GM19099 (cell line): ENCODE data around the gene TEF.

Experiments used
- POLR2A ChIP-seq: IDR thresholded peaks from 3 replicates; pipeline ENCODE4 v1.6.1; 2011; ENCODE audit warnings: low read depth; ENCODE audit not compliant: insufficient read length; ENCODE audit errors: extremely low read depth

The TEF gene, protein sequence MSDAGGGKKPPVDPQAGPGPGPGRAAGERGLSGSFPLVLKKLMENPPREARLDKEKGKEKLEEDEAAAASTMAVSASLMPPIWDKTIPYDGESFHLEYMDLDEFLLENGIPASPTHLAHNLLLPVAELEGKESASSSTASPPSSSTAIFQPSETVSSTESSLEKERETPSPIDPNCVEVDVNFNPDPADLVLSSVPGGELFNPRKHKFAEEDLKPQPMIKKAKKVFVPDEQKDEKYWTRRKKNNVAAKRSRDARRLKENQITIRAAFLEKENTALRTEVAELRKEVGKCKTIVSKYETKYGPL

DNA sequence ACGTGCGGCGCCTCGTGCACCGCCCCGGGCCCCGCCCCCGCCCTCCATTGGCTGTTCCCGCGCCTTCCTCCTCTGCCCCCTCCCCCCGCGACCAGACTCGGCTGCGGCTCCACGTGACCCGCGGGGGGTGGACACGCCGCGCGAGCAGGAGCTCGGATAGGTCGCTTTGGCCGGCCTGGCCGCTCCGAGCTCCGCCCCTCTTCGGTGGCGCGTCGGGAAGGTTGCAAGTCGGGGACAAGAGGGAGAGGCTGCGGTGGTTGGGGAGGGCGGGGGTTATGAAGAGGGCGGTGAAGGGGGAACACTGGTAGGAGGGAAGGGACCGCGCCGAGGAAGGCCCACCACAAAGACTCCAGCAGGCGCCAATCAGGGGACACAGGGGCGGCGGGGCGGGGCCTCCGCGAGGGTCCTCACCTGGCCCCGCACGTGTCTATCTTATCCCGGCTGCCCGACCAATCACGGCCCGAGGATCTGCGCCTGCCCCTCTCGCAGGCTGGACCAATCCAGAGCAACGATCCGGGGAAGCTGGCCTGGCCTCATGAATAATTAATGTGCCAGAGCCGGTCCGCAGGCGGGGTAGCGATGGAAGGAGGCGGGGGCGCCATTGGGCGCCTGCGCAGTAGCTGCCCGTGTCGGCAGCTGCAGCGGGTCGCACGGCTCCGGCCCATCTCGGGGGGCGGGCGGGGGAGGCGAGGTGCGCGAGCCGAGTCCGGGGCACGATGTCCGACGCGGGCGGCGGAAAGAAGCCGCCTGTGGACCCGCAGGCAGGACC is at the start of gene TEF:
Gene TEF (plus strand): TSS at position 614 of the 769 bp plus-strand sequence. CDS start 103 bp downstream, at position 717.
- peak; percentile 45 for TF ChIP-seq POLR2A

DNA sequence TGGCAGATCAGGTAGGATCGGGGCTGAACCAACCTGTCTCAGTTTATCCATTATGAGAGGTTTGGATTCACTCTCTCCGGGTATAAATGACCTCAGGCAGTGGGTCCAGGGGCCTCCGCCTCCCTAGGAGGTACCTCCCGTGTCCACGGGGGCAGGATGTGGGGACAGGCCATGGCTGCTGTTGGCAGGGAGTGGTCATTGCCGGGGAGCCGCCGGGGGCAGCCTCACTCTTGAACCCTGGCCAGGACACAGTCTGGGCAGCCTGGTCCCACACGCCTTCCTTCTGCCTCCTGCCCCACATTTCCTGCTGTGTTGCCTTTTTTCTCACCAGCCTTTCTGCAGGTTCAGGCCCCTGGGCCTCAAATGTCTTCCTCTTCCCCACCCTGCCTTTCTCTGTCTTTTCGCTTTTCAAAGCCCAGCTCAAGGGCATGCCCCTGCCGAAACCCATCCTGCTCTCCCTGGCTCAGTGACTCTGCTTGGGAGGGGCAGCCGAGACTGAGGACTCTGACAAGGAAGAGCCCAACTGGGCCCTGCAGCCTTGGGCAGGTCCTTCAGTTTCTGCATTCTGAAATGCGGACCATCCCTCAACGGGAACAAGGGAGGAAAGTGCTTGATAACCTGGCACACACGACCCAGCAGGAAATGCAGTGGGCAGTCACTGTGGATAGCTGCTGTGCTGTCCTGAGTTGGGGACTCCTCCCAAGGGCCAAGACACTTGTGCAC is 49.4 kb upstream of the TEF start:
- no peak for TF ChIP-seq POLR2A

DNA sequence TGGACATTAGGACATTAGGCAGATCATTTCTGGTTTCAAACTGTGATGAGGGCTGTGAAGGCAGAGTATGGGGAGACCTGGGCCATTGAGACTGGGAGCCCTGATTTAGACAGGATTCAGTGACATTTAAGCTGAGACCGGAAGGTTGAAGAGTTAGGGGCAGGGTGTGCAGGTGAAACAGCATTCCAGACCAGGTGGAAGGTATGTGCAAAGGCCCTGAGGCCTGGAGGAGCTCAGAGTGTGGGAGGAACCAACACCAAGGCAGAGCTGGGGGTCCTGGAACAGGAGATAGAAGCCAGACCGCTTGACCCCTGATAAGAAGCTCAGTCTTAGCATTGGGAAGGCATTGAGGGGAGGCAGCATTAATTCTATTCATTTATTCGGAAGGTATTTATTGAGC is 47.9 kb upstream of the TEF start:
- TF ChIP-seq POLR2A, result no peak

- no peak for TF ChIP-seq POLR2A
Observed at GRCh38 chr22:41334215-41334614, 47.5 kb upstream of the TEF start.

DNA sequence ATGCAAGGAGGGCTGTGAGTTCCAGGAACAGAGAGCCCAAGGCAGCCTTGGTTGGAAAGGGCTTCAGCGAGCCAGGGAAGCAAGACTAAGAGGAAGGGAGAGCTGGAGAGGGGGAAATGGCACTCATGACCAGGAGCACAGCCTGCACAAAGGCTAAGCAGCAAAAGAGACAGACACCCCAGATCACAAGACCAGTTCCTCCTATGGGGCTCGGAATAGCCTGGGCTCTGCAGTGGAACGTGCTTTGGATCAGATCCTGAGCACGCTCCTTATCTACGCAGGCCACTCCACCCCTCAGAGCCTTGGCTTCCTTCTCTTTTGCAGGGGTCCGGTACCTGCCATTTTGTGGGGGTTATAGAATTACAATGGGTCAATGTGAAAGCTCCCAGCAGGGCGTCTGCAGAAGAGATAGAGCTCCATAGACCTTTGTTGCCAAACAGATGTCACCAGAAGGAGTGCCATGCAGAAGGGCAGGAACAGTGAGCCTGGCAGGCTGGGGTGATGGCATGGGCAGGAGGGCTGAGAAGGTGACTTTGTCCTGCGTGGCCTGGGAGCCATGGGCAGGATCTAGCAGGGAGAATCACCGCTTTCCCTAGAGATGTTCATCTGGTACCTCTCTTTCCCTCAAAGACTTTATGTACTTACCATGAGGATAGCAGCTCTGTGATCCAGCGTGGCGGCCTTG is 46.6 kb upstream of the TEF start:
- TF ChIP-seq POLR2A, result no peak

GRCh38 chr22:41338614-41339212 is 43.0 kb upstream of the TEF start:
- TF ChIP-seq POLR2A, result no peak

GRCh38 chr22:41339823-41340222 is 41.9 kb upstream of the TEF start:
- no peak for TF ChIP-seq POLR2A

DNA sequence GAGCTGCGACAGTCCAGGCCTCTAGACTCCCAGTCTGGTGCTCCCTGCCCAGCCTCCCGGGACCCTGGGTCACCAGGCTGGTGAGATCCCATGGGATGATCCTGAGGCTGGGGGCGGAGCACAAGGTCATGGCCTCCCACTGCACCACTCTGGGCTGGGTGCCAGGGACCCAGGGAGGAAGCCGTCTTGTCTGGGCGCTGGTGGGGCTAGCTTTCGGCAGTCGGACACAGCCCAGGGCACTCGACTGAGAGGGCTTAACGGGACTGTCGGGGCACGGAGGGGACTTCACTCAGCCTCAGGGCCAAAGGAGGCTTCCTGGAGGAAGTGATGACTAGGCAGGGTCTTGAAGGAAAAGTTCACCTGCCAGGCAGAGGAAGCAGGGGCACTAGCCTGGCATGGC is 41.4 kb upstream of the TEF start:
- TF ChIP-seq POLR2A, result no peak

DNA sequence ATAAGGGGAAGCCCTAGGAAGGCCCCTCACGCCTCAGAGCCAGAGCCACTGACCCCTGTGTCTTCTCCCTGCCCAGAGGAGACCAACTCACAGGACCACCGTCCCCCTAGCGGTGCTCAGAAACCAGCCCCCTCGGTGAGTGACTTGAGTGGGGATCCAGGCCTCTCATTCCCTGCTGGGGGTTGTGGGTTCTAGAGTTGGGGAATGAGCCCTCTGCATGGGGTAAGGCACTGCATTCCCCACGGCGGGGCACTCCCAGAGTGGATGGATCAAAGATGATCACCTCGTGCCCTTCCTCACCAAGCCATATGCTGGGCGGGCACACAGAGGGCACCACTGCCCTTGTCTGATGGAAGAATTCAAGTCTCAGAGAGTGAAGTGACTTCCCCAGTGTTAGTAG is 40.7 kb upstream of the TEF start:
- no peak for TF ChIP-seq POLR2A

GRCh38 chr22:41341990-41342389 is 39.8 kb upstream of the TEF start:
- TF ChIP-seq POLR2A, result no peak

DNA sequence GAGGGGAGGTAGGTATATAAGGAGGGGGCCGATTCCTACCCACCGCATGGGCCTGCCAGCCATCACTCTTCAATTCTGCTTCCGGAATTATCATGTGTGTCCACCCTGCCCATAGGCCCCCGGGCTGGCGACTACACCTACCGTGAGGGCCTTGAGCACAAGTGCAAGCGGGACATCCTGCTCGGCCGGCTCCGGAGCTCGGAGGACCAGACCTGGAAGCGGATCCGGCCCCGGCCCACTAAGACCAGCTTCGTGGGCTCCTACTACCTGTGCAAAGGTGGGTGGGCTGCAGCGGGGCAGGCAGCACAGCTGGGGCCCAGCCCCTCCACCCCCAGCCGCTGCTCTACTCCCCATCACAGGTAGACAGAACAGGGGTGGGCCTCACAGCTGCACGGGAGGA is 38.4 kb upstream of the TEF start:
- no peak for TF ChIP-seq POLR2A

- TF ChIP-seq POLR2A, result no peak
Observed at GRCh38 chr22:41343717-41344116, 38.0 kb upstream of the TEF start.

GRCh38 chr22:41344189-41344788 is 37.5 kb upstream of the TEF start:
- no peak for TF ChIP-seq POLR2A

GRCh38 chr22:41345807-41346335 is 35.9 kb upstream of the TEF start:
- no peak for TF ChIP-seq POLR2A
